Dermis microvascular lymphatic vessel endothelial cell (primary cell): ENCODE data around the gene DTX3L. TPM values are rescaled to one million over a fixed set of nuclear protein-coding genes. Genes with fewer than 3 reads are reported as not detected.

Experiments used
- DNase-seq, 2 donors: peaks; one replicate each; pipeline versions ENCODE4 v3.0.0 to v3.0.0-alpha.2; 2010; ENCODE audit warnings: low read depth in 2 of 2
- total RNA-seq: library from RNA; depleted of rRNA; stranded (reverse); fragments of >200 nt; gene quantifications from 2 replicates; pipeline ENCODE4 v1.2.1, GENCODE V29; 2014

The DTX3L gene
- total RNA-seq, 1 donor from 2014 or later, result 18.1 TPM

DNA sequence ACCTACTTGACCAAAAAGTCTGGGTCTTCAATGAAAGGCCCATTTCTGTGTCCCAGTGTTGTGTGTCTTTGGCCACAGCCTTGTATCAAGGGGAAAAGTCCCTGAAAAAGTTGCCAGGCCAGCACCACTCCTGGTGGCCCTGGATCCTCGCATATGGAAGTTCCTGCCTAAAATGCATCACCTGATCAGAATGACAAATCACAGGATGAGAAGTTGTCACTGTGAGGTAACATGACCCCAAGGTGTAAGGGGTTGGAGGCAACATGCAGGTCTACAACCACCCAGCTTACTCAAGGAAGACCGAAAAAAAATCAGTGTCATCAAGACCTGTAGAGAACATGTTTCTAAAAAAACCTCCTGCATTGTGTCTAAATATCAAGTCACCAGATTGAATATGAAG, 38.9 kb downstream of the DTX3L start:
- DNase-seq, result no peak

DNA sequence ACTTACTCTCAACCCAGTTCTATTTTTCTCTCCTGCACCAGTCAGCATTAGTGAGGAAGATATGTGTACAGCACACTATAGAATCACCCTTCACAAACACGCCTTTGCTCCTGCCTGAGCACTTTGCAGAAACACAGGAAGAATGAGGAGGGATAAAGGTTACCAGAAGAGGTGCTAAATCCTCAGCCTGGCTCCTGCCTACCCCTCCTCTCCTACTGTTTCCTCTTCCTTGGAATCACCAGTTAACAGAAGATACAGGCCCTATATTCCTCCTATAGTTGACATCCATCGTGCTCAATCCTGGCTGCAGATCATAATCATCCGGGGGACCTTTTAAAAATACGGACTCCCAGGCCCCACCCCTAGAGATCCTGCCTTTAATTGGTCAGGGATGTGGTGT, 42.2 kb downstream of the DTX3L start:
- DNase-seq, result no peak

- no peak for DNase-seq
Measured at GRCh38 chr3:122608916-122609315, 44.8 kb downstream of the DTX3L start.

- DNase-seq, result peak in 1 of 2 donors; percentile 63
Measured at GRCh38 chr3:122609798-122610559, 45.8 kb downstream of the DTX3L start.

GRCh38 chr3:122612696-122613095, 48.6 kb downstream of the DTX3L start:
- peak in 1 of 2 donors; percentile 15 for DNase-seq

DNA sequence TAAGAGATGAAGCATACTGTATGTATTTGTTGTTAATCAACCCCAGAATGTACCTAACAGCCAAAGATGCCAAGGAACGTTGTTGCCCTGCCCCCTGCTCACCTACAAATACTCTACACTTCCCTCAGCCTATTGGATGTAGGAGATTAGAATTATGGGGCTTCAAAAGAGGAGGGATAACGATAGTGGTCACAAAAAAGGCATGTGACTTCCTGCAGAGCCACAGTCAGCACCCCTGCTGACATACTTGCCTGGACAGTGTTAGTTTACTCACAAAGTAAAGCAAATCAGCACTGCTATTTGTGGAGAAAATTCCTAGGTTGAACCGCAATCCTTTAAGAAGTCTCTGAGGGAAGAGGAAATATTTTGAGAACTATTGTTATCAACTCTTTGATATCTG, 51.2 kb downstream of the DTX3L start:
- DNase-seq, result no peak

DNA sequence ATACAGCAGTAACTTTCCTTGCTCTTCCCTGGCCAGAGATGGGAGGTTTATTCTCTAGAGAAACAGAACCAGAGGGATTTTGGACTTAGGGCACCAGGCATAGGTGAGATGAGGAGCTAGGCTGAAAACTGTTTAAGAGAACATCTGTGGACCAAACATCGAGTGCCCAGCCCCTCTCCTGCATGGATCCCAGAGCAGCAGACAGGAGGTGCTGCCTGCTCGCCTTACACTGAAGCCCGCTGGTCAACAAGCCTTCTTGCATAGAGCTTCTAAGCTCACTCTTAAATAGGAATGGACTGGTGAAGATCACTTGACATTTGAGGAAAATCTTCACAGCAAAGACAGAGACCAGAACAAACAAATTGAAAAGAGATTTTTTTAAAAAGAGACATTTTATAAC, 54.5 kb downstream of the DTX3L start:
- DNase-seq, result no peak

DNA sequence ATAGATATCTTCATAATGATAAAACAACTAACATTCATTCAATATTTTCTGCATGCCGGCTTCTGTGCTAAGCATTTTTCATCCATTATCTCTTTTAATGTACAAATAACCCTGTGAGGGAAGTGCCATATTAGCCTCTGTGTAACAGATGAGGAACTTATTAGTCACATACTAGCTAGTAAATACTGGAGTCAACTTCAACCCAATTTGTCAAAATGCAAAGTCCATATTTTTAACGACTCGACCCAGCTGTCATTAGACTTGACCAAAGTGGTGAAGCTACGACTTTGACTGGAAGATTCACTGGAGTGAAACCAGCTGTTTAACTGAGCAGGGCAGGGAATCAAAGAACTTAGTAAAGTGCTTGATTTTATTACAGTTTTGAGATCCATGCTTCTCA, 54.9 kb downstream of the DTX3L start:
- no peak for DNase-seq

DNA sequence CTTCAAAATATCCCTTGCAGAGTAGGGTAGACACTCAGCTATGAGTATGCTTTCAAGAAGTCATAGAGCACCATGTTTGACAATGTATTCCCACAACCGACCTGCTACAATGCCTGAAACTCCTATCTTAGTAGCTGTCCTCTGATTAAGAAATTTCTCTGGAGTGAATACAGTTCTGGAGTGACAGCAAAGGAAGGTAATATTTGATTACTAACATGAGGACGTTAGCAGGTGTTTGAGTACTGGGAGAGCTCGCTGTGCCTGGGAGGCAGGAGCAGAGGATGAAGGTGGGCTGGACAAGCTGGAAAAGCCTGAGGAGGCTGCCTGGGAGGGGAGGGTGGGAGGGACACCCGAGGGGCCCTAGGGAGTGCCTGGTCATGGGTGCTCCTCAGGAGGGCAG, 56.3 kb downstream of the DTX3L start:
- no peak for DNase-seq

DNA sequence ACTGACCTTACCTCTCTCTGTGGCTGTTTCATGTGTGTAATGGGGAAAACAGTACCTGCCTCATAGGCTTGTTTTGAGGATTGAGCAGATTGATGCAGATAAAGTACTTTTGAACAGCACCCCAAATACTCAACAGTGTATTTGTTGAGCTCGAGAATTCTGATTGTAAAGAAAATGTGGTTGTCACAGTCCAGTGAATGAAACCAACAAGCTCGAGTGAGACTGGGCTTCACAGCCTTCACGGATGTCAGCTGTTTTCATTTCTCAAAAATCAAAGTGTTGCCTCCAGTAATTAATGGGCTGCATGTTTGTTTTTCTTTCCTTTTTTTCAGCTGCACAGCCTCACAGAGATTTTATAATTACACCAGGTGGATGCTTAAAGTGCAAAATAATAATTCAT, 57.0 kb downstream of the DTX3L start:
- no peak for DNase-seq

- DNase-seq, result no peak
Measured at GRCh38 chr3:122623031-122623829, 59.1 kb downstream of the DTX3L start.

Other genes with a start within 250 kb of the DTX3L start
- not detected in 2 replicates for gene CSTA, start 239.1 kb upstream of the DTX3L start, total RNA-seq
- gene MIX23, start 181.1 kb upstream of the DTX3L start, total RNA-seq, result 21.7 and 25.9 TPM in 2 replicates
- gene FAM162A, start 180.2 kb upstream of the DTX3L start, total RNA-seq, result 4.0 and 7.2 TPM in 2 replicates
- 3.6 and 4.0 TPM in 2 replicates for gene WDR5B, start 148.3 kb upstream of the DTX3L start, total RNA-seq
- gene KPNA1, start 49.4 kb upstream of the DTX3L start, total RNA-seq, result 20.9 and 25.7 TPM in 2 replicates
- gene PARP9, start within 50 bp of the DTX3L start, total RNA-seq, result 12.4 and 13.6 TPM in 2 replicates
- gene PARP15, start 13.3 kb downstream of the DTX3L start, total RNA-seq, result 0.39 and 1.0 TPM in 2 replicates
- gene PARP14, start 116.5 kb downstream of the DTX3L start, total RNA-seq, result 64.2 and 64.8 TPM in 2 replicates
- gene HSPBAP1, start 229.5 kb downstream of the DTX3L start, total RNA-seq, result 7.2 and 9.2 TPM in 2 replicates
- 10.9 and 14.7 TPM in 2 replicates for gene SLC49A4, start 230.7 kb downstream of the DTX3L start, total RNA-seq